ENCODE measurements around the gene HEYL. TPM values are rescaled to one million over a fixed set of nuclear protein-coding genes. Genes with fewer than 3 reads are reported as not detected.

The HEYL gene
- total RNA-seq, 6 experiments from 2014 or later, result not detected

GRCh38 chr1:39593386-39593785 lies 46.1 kb downstream of the HEYL start:
- no peak for TF ChIP-seq CTCF (IDR thresholded peaks at IDR 0.05)
- peaks cover 26% of the 10 kb centered on the region for H3K27me3 Mint-ChIP-seq (ENCODE audit: insufficient read depth)
- no peaks in the 10 kb centered on the region for H3K36me3 Mint-ChIP-seq (ENCODE audit: low read depth)
- H3K9me3 Mint-ChIP-seq, result no peaks in the 10 kb centered on the region
- H3K27ac Mint-ChIP-seq, result no peak overlapping the region
- peaks cover 11% of the 10 kb centered on the region for H3K4me1 Mint-ChIP-seq (ENCODE audit: low read depth)
- no peak overlapping the region for H3K4me3 Mint-ChIP-seq
- DNase-seq, result no peak

- H3K27me3 Mint-ChIP-seq (ENCODE audit: insufficient read depth), result peaks cover 31% of the 10 kb centered on the region
- peaks cover 11% of the 10 kb centered on the region for H3K4me1 Mint-ChIP-seq (ENCODE audit: low read depth)
- no peaks in the 10 kb centered on the region for H3K36me3 Mint-ChIP-seq (ENCODE audit: low read depth)
- H3K27ac Mint-ChIP-seq, result no peak overlapping the region
- no peaks in the 10 kb centered on the region for H3K9me3 Mint-ChIP-seq
- H3K4me3 Mint-ChIP-seq, result no peak overlapping the region
- TF ChIP-seq CTCF (IDR thresholded peaks at IDR 0.05), result no peak
- no peak for DNase-seq
These were observed 47.4 kb downstream of the HEYL start for GRCh38 chr1:39592069-39592468.

GRCh38 chr1:39590546-39590945 lies 48.9 kb downstream of the HEYL start:
- peaks cover 20% of the 10 kb centered on the region for H3K27me3 Mint-ChIP-seq (ENCODE audit: insufficient read depth)
- H3K4me1 Mint-ChIP-seq (ENCODE audit: low read depth), result peaks cover 11% of the 10 kb centered on the region
- DNase-seq, result peak; percentile 32

GRCh38 chr1:39585933-39586332 lies 53.5 kb downstream of the HEYL start:
- H3K36me3 Mint-ChIP-seq (ENCODE audit: low read depth), result no peaks in the 10 kb centered on the region
- H3K4me1 Mint-ChIP-seq (ENCODE audit: low read depth), result peaks cover 9% of the 10 kb centered on the region
- peaks cover 14% of the 10 kb centered on the region for H3K27me3 Mint-ChIP-seq (ENCODE audit: insufficient read depth)
- no peaks in the 10 kb centered on the region for H3K9me3 Mint-ChIP-seq
- no peak overlapping the region for H3K27ac Mint-ChIP-seq
- H3K4me3 Mint-ChIP-seq, result no peak overlapping the region
- no peak for TF ChIP-seq CTCF (IDR thresholded peaks at IDR 0.05)
- no peak for DNase-seq

More at GRCh38 chr1:39590546-39590945, 48.9 kb downstream of the HEYL start:
- no peak overlapping the region for H3K4me3 Mint-ChIP-seq
- no peaks in the 10 kb centered on the region for H3K36me3 Mint-ChIP-seq (ENCODE audit: low read depth)
- no peaks in the 10 kb centered on the region for H3K9me3 Mint-ChIP-seq
- no peak overlapping the region for H3K27ac Mint-ChIP-seq
- no peak for TF ChIP-seq CTCF (IDR thresholded peaks at IDR 0.05)

GRCh38 chr1:39576016-39576657 lies 63.3 kb downstream of the HEYL start:
- Mint-ChIP-seq H3K27me3 (ENCODE audit: insufficient read depth) (peaks cover 14% of the 10 kb centered on the region), H3K36me3 (ENCODE audit: low read depth) (peaks cover 40% of the 10 kb centered on the region), H3K9me3 (no peaks in the 10 kb centered on the region), H3K27ac (peak overlapping the region; percentile 90), H3K4me1 (ENCODE audit: low read depth) (peaks cover 38% of the 10 kb centered on the region), H3K4me3 (peak overlapping the region; percentile 91)
- no peak for DNase-seq
- no peak for TF ChIP-seq CTCF (IDR thresholded peaks at IDR 0.05)

All from HFFc6 (cell line).